PC-9 (cell line): ENCODE results near the gene AQP4.

ENCODE experiments used
- CTCF ChIP-seq: fragments of 200-600 bp; sonication (generic); conservative IDR thresholded peaks from 2 replicates; pipeline ENCODE4 v1.6.1; 2017; ENCODE audit warnings: mixed run types, antibody characterized with exemption, mild to moderate bottlenecking, moderate library complexity
- EZH2 ChIP-seq: fragments of 200-600 bp; sonication (generic); IDR thresholded peaks from 2 replicates; pipeline ENCODE4 v1.8.0; 2017; ENCODE audit warnings: antibody characterized with exemption, low read depth

GRCh38 chr18:26862084-26862483 lies 3.4 kb downstream of the AQP4 start:
- TF ChIP-seq CTCF: no peak
- no peak for TF ChIP-seq EZH2
